GM20000 (cell line): ENCODE measurements around the gene GAL.

Experiments
- DNase-seq: peaks from one replicate; pipeline ENCODE4 v3.0.0; 2012; ENCODE audit warnings: low spot score
- TF ChIP-seq, protein P1 (sequence below): IDR thresholded peaks from 2 replicates; pipeline ENCODE4 v1.5.1; 2012; ENCODE audit warnings: mild to moderate bottlenecking, control low read depth; ENCODE audit errors: extremely low read depth, missing control alignments

GAL gene

DNA sequence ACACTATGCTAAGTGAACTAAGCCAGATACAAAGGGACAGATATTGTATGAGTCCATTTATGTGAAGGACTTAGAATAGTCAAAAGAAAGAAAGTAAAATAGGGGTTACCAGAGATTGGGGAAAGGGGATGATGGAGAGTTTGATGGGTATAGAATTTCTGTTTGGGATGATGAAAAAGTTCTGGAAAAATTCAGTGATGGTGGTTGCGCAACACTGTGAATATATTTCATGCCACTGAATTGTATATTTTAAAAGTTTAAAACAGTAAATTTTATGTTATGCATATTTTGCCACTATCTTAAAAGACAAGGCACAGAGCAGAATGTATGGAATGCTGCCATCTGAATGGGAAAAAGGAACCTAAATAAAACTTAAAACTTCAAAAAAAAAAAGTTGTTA lies 37.8 kb downstream of the GAL start:
- DNase-seq = no peak
- TF ChIP-seq, protein P1, sequence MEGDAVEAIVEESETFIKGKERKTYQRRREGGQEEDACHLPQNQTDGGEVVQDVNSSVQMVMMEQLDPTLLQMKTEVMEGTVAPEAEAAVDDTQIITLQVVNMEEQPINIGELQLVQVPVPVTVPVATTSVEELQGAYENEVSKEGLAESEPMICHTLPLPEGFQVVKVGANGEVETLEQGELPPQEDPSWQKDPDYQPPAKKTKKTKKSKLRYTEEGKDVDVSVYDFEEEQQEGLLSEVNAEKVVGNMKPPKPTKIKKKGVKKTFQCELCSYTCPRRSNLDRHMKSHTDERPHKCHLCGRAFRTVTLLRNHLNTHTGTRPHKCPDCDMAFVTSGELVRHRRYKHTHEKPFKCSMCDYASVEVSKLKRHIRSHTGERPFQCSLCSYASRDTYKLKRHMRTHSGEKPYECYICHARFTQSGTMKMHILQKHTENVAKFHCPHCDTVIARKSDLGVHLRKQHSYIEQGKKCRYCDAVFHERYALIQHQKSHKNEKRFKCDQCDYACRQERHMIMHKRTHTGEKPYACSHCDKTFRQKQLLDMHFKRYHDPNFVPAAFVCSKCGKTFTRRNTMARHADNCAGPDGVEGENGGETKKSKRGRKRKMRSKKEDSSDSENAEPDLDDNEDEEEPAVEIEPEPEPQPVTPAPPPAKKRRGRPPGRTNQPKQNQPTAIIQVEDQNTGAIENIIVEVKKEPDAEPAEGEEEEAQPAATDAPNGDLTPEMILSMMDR = no peak

DNA sequence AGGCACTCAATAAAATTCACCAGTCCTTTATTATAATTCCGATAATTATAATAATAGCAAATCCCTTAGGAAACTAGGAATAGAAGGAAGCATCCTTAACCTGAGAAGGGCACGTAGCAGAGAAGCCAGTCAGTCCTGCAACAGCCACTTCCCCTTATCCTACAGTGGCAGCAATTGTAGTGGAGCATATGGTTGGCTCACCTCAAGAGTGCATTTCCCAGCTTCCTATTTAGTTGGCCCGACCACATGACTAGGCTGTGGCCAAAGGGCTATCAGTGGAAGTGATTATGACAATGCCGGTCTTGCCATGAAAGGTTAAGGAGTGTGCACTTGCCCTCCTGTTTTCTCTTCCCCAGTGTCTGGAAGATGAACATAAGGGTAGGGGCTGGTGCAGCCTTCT lies 39.9 kb downstream of the GAL start:
- no peak for DNase-seq
- TF ChIP-seq, protein P1 = no peak

DNA sequence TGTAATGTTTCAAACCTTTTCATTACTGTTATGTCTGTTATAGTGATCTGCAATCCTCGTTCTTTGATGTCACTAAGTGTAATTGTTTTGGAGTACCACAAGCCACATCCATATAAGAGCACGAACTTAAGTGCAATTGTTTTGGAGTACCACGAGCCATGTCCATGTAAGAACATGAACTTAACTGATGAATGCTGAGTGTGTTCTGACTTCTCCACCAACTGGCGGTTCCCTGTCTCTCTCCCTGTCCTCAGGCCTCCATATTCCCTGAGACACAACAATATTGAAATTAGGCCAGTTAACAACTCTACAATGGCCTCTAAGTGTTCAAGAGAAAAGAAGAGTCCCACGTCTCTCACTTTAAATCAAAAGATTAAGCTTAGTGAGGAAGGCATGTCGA lies 43.4 kb downstream of the GAL start:
- TF ChIP-seq, protein P1 = no peak
- no peak for DNase-seq

DNA sequence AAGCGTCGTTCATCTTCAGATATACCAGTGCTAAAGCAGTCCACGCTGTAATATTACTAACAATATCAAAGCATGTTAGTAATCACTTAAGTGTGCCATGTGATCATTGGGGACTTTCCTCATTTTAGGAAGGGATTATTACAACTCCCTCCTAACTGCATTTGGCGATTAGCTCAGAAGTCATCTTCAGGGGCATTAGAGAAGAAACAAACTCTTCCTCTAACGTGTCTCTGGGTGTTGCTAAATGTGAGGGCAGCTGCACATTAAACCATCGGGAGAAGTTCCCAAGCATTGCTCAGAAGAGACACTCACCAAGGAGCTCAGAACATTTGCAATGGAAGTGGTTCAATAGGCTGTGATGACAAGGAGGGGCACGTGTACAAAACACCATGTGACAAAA lies 49.8 kb downstream of the GAL start:
- DNase-seq = no peak
- TF ChIP-seq, protein P1 = no peak

DNA sequence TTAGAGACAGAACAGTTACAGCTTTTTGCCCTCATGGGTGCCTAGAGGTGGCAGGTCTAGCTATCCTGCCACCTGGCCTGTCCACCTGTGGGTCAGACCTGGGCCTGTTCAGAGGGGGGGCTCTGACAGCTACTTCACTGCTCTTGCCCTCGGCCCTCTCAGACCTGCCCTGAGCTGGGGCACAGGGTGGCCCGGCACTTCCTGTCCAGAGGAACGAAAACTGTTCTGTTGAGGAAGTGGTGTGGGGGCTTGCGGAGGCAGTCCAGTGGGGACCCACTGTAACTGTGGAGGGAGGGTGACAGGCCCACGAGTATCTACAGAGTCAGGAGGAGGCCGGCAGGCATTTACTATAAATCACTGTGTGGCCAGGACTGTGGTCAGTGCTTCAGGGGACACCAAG lies 50.8 kb downstream of the GAL start:
- TF ChIP-seq, protein P1 = no peak
- DNase-seq = no peak

DNA sequence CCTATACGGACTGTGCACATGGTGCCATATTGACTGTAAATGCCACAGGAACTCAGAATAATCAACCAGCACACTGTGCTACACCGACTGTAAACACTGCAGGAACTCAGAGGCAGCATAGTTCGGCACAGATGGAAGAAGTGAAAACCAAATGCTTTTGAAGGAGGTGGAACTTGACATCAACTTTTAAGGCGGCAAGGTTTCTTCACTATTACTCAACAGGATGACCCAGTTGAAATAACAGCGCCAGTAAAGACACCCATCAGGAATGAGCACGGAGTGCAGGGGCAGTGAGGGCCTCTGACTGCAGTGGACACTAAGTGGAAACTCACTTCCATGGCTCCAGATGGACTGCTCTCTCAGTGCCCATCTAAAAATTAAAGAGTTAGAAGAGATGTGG lies 51.3 kb downstream of the GAL start:
- TF ChIP-seq, protein P1 = no peak
- no peak for DNase-seq
